ENCODE results near the gene MYO7B.

- no peak for TF ChIP-seq CTCF (conservative IDR thresholded peaks at IDR 0.05 in 1 of 2, IDR thresholded peaks at IDR 0.05 in 1 of 2; ENCODE audit: low read depth in 1 of 2, low read length in 2 of 2)
- no peak for TF ChIP-seq EZH2 (IDR thresholded peaks at IDR 0.05; ENCODE audit: low read length, missing control alignments)
Measured at GRCh38 chr2:127558911-127559310, 23.4 kb downstream of the MYO7B start.
